ENCODE results near the gene RXRA. TPM values are rescaled to one million over a fixed set of nuclear protein-coding genes. Genes with fewer than 3 reads are reported as not detected.

The RXRA gene
- total and polyA plus RNA-seq, 2 experiments from 2014 or later: 32.9 to 46.1 TPM

DNA sequence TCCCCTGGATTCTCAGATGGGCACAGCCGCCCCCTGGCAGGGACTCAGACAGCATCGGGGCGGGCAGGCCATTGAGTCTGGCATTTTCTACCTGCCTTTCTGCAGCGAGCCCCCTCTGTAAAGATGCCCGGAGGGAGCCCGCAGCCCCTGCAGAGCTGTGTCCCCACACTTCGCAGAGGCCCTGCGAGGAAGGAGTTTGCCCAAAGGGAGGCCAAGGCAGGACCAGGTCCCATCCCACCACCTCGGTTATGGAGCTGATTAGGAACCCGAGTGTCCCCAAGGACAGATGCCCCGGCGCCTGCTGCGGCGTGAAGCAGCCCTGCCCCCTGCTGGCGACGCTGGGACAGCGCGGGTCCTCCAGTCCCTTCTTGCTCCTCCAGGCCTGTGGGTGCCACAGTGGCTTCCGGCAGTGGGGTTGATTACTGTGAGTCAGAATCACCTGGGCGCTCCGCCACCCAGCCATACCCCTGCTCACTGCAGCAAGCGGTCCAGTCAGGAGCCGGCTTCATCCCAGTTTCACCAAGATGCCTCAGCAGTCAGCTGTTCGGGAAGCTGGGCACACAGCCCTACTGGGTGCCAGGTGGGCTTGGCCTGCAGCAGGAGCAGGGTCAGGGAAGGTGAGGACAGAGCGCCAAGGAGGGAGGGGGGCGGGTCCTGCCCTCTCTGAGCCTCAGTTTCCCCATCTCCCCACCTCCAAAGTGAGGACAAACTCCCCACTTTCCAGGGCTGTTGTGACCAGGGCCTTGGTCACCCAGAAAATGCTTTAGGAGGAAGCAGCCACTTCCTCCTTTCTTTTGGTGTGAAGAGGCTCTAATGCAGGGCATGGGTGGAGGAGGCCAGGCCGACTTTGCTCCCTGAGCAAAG, 117.2 kb downstream of the RXRA start:
- no peaks in the 10 kb centered on the region for H3K9me3 ChIP-seq (ENCODE audit: low read depth)
- peaks cover 24% of the 10 kb centered on the region for H3K4me1 ChIP-seq (ENCODE audit: low read depth)
- TF ChIP-seq, protein P1, sequence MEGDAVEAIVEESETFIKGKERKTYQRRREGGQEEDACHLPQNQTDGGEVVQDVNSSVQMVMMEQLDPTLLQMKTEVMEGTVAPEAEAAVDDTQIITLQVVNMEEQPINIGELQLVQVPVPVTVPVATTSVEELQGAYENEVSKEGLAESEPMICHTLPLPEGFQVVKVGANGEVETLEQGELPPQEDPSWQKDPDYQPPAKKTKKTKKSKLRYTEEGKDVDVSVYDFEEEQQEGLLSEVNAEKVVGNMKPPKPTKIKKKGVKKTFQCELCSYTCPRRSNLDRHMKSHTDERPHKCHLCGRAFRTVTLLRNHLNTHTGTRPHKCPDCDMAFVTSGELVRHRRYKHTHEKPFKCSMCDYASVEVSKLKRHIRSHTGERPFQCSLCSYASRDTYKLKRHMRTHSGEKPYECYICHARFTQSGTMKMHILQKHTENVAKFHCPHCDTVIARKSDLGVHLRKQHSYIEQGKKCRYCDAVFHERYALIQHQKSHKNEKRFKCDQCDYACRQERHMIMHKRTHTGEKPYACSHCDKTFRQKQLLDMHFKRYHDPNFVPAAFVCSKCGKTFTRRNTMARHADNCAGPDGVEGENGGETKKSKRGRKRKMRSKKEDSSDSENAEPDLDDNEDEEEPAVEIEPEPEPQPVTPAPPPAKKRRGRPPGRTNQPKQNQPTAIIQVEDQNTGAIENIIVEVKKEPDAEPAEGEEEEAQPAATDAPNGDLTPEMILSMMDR (IDR thresholded peaks at IDR 0.05; ENCODE audit: low read depth, low read length): peak; percentile 95
- DNase-seq (ENCODE audit: low read depth in 1 of 2, low spot score in 1 of 2): peak; percentile 83 to 90
- no peaks in the 10 kb centered on the region for H3K27me3 ChIP-seq
- H3K36me3 ChIP-seq: no peaks in the 10 kb centered on the region
- H3K4me3 ChIP-seq: no peak overlapping the region
- H3K27ac ChIP-seq: no peak overlapping the region

- Histone ChIP-seq H3K9me3 (ENCODE audit: low read depth) (no peaks in the 10 kb centered on the region), H3K27ac (no peak overlapping the region), H3K36me3 (no peaks in the 10 kb centered on the region), H3K4me3 (no peak overlapping the region), H3K4me1 (ENCODE audit: low read depth) (peaks cover 24% of the 10 kb centered on the region), H3K27me3 (no peaks in the 10 kb centered on the region)
- TF ChIP-seq, protein P1 (IDR thresholded peaks at IDR 0.05; ENCODE audit: low read depth, low read length): no peak
- no peak for DNase-seq (ENCODE audit: low read depth in 1 of 2, low spot score in 1 of 2)
Observed at GRCh38 chr9:134444038-134444315, 117.7 kb downstream of the RXRA start.

DNA sequence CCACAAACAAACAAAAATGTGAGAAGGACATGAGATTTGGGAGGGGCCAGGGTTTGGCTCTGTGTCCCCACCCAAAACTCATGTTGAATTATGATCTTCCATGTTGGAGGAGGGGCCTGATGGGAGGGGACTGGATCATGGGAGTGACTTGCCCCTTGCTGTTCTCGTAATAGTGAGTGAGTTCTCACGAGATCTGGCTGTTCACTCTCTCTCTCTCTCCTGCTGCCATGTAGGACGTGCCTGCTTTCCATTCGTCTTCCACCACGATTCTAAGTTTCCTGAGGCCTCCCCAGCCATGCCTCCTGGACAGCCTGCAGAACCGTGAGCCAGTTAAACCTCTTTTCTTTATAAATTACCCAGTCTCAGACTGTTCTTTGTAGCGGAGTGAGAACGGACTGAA, 118.7 kb downstream of the RXRA start:
- no peak for DNase-seq (ENCODE audit: low read depth in 1 of 2, low spot score in 1 of 2)
- TF ChIP-seq, protein P1 (IDR thresholded peaks at IDR 0.05; ENCODE audit: low read depth, low read length): no peak
- H3K4me3 ChIP-seq: no peak overlapping the region
- no peaks in the 10 kb centered on the region for H3K9me3 ChIP-seq (ENCODE audit: low read depth)
- no peak overlapping the region for H3K27ac ChIP-seq
- no peaks in the 10 kb centered on the region for H3K36me3 ChIP-seq
- peaks cover 17% of the 10 kb centered on the region for H3K4me1 ChIP-seq (ENCODE audit: low read depth)
- H3K27me3 ChIP-seq: no peaks in the 10 kb centered on the region

DNA sequence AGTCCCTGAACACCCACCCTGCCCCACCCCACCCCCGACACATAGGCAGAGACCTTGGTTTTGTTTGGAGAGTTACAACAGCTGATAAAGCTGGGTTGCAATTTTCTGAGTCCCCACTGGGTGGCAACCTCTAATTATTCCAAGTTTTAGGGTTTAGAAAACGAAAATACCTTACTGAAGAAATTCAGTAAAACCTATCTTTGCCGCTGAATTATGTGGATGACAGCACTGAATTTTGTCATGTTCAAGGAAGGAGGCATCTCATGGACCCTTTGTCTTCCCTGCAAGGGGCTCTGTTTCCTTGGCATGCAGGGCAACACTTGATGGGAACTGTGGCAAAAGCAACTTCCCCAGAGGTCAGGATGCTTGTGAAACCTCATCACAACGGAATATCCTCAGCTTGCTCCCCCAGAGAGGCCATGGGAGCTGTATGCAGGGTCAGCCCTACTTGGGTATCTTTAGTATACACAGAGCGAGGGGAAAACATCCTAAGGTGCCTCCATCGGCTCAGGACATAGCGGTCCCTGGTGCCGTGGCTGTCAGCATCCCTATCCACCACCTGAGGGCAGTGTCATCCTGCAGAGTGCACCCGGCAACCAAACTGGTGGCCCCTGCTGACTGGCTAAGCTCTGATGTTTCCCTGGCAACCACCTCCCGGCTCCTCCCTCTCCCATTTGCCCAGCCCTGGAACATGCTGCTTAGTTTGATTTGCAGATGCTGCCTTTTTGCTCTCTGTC, 123.1 kb downstream of the RXRA start:
- Histone ChIP-seq H3K9me3 (ENCODE audit: low read depth) (no peaks in the 10 kb centered on the region), H3K4me1 (ENCODE audit: low read depth) (peaks cover 3% of the 10 kb centered on the region), H3K36me3 (no peaks in the 10 kb centered on the region), H3K27me3 (no peaks in the 10 kb centered on the region), H3K4me3 (no peak overlapping the region), H3K27ac (no peak overlapping the region)
- TF ChIP-seq, protein P1 (IDR thresholded peaks at IDR 0.05; ENCODE audit: low read depth, low read length): peak; percentile 92
- peak; percentile 95 to 98 for DNase-seq (ENCODE audit: low read depth in 1 of 2, low spot score in 1 of 2)

GRCh38 chr9:134451700-134452458, 125.6 kb downstream of the RXRA start:
- H3K4me1 ChIP-seq (ENCODE audit: low read depth): peaks cover 11% of the 10 kb centered on the region
- no peak overlapping the region for H3K4me3 ChIP-seq
- no peaks in the 10 kb centered on the region for H3K9me3 ChIP-seq (ENCODE audit: low read depth)
- no peaks in the 10 kb centered on the region for H3K27me3 ChIP-seq
- TF ChIP-seq, protein P1 (IDR thresholded peaks at IDR 0.05; ENCODE audit: low read depth, low read length): no peak
- H3K27ac ChIP-seq: no peak overlapping the region
- no peak for DNase-seq (ENCODE audit: low read depth in 1 of 2, low spot score in 1 of 2)
- no peaks in the 10 kb centered on the region for H3K36me3 ChIP-seq

Data from cardiac muscle cell (in vitro differentiated cells and primary cell).